NCI-H2227 (cell line): Measurements from ENCODE around the gene MYZAP.

Experiments
- DNase-seq: peaks from one replicate; lab custom pipeline; 2025; ENCODE audit not compliant: unreplicated experiment; lab: John Stamatoyannopoulos, UW

The MYZAP gene

DNA sequence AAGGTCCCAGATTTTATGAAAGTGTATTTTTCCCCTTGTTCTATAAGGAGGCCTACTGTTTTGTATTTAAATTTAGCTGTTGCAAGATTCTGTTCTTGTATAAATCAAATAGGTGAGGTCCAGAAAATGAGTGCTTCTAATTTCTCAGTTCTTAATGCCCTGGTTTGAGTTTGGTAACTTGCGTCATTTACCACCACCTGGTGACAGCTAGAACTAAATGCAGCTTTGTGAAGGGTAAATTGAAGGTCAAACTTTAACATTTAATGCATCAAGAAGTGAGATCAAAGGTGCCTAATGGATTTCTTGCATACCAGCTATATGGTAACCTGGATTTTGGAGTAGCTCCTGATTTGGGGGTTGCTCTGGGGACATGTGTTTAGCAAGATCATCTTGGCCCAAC lies 64.1 kb downstream of the MYZAP start:
- DNase-seq, result no peak

DNA sequence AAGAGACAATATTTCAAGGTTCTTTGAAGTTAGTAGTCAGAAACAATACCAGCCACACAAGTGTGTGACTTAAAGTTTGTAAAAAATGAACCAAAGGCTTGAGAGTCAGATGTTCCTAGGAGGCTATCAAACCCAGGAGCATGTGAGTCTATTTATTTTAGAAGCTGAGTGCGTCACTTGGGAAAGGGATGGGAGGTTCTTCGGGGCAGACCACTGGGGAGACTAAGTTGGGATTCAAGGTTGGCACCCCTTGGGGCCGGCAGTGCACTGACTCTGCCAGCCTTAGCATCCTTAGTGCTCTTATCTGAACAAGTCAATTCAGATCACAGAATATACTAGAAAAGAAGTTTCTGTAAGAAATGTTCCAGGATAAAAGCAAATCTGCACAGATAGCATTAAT lies 64.7 kb downstream of the MYZAP start:
- DNase-seq, result no peak

DNA sequence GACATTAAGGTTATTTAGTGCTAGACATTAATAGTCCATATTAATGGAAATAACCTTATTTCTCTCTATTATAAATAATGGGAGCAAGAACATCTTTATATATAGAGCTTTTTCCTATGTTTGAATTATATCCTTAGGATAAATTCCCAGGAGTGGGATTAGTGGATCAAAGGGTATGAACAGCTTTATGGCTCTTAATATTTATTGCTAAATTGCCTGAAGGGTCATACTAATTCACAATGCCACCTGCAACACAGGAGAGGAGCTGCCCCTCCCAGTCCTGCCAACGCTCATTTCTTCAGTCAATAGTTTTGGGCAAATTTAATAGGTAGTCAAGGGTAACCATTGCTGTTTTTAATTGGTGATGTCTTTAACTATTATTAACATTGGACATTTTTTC lies 65.9 kb downstream of the MYZAP start:
- DNase-seq, result no peak

DNA sequence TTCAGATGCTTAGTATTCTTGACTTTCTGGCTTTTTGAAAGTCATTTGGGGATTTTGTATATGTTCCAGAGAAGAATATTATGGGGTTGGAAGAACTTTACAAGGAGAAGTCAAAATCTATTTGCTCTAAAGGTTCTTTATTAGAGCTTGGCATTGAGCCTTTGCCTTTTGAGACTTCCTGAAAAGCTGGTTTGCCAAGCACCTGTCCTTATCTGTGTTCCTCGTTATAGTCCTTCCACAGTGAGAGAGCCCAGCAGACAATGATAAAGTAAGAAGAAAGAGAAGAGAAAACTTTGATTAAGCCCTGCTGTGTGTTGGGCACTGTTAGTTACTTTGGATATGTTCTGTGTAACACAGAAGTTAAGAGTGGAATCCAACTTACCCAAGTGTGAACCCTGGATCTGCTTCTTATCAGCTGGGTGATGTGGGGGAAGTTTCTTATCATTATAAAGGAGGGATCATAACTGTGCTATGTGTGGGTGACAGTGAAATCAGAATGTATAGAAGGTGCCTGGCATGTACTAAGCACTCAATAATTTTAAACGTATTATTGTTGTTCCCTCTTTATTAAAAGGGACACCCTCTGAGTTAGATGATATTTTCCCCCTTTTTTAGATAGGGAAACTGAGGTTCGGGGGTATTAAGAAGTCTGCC lies 70.5 kb downstream of the MYZAP start:
- no peak for DNase-seq

DNA sequence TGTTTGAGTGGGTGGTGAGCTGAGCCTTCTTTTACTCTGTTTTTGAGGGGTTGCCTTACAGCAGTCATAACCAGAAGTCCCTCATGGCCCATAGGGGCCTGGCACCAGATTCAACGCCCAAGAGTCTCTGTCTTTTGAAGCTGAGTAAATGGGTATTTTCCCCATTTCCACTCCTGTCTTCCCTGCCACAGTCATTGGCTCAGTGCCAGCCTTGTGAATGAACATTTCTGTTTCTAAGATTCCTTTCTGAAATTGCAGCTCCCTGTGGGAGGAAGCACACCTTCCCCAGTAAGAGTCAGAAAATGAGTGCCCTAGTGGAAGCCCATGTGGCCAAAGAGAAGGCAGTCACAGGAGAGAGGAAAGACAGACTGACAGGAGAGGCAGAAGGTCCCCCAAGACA lies 71.1 kb downstream of the MYZAP start:
- DNase-seq, result no peak

DNA sequence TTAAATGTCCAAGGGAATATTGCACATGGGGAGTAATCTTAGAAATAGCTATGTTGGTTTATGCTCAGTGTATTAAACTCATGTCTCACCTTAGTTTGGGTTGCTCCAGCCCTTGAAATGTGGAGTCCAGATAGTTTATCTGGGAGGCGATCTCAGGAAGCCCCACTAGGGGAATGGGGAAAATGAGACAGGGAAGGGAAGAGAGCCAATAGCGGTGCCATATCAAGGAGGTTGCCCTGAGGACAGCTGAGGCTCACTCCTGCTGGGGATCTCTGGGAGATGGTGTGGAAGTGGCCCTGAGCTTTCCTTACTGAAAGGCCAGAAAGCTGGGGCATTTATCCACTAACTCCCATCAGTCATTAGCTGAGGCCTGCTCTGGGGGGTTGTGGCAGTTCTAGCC lies 71.6 kb downstream of the MYZAP start:
- no peak for DNase-seq

DNA sequence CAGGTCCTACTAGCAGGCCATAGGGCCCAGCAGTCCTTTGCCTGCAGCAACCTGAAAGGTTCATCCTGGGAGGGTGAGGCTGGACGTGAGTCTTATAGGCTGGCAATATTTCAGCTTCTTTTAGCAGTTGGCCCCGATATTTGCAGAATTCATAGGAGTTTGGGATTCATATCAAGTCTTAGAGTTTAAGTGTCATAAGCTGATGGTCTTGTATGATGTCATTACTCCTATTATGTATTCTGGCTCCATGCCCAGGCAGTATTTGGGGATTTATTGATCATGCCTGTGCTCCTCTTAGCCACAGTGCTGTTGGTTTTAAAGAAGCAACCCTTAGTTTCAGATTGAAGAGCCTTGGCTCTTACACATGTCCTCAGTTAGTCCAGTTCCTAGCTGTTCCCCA lies 73.5 kb downstream of the MYZAP start:
- no peak for DNase-seq

DNA sequence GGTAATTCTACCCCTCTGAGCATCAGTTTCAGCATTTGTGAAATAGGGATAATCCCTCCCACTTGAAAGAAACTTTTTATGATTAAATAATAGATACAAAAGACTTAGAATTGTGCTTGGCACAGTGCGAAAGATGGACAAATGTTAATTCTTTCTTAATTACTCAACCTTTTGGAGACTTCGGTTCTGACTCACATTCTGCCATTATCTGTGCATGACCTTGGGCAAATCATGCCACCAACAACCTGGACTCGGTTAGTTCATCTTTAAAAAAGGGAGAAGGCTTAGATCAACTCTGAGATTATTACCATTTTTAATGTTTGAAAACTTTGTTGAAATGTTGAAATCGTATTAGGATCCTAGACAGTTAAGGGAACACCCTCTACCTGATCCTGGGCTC lies 74.2 kb downstream of the MYZAP start:
- DNase-seq, result no peak

DNA sequence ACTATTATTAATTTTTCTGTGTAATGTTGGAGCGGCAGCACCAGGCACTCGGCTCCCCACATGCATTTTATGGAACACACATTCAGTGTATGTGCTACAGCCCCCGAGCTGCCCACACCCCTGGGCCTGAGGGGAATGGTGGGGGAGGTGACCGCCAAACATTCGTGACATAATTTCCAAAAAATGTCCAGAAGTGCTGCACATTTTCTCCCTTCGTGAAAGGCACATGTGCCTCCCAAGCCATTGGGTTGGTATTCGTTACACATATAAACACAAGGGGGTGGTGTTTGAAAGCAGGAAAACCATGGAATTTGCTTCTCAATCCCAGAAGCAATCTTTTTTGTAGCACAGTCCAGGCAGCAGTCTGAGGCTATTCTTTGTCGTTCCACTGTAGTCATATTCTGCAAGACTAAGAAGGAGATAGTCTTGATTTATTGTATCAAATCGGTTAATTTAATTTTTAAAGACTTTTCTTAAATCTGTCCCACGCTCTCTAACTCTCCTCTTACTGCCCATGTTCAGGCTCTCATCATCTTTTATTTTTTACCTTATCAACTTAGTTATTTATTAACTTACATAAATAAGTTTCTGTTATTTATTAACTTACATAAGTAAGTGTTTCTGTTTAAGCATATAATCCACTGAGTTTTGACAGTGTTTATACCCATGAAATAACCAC lies 75.6 kb downstream of the MYZAP start:
- DNase-seq, result no peak

DNA sequence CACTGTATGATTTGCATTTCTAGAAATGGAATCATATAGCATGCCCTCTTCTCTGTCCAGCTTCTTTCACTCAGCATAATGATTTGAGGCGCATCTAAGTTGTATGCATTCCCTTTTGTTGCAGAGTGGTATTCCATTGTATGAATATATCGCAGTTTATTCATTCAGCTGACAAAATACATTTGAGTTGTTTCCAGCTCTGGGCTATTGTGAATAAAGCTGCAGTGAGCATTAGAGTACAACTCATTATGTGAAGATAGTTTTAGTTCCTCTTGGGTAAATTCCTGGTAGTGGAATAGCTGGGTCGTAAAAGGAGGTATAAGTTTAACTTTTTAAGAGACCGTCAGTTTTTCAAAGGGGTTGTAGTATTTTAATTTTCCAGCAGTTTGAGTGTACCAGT lies 76.3 kb downstream of the MYZAP start:
- no peak for DNase-seq

DNA sequence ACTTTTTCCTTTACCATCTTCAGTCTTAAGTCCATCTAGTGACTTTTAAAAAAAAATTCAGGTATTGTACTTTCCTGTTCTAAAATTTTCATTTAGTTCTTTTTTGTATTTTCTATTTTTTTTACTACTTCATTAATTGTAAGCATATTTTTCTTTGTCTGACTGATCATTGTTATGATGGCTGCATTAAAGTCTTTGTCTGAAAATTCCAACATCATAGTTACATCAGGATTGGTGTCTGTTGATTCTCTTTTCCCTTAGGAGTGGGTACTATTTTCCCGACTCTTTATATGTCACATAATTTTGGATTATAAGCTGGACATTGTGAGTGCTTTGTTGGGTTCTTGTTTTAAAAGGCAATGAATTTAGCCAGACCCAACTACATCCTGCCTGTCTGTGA lies 79.9 kb downstream of the MYZAP start:
- no peak for DNase-seq

DNA sequence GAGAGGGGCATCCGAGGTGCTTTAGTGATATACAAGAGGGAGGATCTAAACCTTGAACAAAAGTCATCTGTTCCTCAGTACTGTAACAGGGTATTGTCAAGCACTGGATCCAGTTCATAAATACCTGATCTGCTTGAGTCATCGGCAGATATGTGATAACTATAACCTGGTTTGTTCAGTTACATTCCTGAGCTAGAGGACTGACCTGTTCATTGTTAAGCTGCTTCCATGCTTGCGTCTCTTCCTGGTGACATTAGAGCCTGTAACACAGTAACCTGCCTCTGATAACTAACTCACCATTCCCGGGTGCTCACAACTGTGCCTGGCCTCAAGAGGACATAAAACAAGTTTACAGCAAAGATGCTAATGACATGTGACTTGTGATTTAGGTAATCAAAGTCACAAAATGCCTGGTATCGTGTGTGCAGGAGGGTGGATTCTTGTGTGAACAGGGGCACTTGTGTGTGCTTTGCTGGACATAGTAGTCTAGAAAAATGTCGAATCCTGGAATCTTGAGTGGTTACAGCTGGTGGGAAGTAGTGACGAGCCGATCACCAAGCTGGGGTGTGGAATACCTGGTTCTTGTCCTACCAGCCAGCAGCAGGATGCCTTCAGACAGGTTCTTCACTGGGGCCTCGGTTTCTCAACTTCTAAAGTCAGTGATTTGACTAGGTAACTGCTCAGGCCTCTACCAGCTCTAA lies 83.9 kb downstream of the MYZAP start:
- DNase-seq, result no peak

DNA sequence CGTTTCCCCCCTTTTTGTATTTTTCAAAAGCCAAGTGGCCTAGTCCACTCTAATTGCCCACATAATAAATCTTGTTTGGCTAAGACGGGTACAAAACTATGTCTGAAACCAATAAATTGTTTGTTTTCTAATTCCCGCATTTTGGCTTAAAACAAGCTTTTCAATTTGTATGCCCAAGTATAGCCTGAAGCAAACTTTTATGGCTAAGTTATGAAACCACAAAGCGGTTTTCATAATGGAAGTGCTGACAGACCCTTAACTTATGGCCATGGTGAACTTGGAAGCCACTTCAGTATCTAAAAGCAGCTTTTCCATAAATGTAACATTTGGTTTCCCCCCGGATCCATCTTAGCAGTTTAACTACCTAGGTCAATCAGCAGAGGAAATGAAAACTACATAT lies 84.9 kb downstream of the MYZAP start:
- no peak for DNase-seq

DNA sequence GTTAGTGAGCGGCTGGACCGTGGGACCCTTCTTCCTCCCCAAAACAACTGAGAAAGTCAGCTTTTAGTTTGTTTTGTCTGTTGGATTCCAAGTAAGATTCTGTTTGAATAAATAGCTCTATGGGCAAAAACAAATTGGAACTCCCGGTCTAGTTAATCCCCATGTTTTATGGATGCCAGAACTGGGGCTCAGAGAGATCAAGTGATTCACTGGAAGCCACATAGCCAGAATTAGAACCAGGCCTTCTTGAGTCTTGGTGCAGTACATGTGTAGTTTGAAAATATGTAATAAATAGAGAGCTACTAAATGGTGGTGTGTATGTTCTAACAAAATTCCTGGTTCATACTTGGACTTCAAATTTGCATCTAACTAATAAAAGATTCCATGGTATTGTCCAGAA lies 85.5 kb downstream of the MYZAP start:
- DNase-seq, result no peak

DNA sequence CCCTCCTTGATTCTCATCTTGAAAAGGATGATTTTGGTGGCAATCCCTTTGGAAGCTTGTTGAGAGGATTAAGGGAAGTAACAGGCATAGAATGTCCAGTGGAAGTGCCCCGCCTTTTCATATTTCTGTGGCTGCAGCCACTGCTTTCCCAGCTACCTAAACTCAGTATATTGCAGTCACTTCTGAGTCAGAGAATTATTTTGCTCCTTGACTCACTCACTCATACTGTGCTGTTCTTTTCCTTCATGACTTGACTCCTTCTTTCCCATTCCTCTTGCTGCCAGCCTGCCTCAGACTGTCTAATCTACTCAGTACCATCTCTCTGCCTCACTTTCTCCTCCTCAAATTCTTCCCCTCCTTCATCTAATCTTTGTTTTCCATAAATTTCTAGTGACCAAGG lies 88.3 kb downstream of the MYZAP start:
- no peak for DNase-seq

DNA sequence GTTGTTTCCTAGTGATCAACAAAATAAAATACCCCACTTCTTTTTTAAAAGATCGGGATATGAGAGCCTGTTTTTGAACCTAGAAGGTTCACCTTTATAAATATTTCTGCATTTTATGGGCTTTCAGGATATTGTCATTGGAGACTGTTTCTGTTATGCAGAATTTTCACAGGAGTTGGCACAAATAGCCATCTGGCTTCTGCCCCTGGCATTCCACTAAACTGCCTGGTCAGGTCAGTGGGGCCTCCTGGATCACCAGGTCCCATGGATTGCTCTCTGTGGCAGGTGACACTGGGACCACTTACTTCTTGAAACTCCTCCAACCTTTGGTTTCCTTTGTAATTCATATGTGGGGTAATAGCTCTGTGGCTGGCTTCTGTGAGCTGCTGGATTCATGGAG lies 89.3 kb downstream of the MYZAP start:
- DNase-seq, result no peak

DNA sequence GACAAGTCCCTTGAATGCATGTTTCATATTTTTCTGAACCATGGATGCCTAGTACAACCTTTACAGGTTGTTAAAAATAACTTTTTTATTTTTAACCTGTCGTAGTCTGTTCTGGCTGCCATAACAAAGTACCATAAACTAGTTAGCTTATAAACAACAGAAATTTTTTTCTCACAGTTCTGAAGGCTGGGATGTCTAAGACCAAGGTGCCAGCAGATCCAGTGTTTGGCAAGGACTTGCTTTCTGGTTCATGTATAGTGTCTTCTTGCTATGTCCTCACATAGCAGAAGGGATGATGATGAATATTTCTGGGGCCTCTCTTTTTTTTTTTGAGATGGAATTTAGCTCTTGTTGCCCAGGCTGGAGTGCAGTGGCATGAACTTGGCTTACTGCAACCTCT lies 91.8 kb downstream of the MYZAP start:
- DNase-seq, result no peak

DNA sequence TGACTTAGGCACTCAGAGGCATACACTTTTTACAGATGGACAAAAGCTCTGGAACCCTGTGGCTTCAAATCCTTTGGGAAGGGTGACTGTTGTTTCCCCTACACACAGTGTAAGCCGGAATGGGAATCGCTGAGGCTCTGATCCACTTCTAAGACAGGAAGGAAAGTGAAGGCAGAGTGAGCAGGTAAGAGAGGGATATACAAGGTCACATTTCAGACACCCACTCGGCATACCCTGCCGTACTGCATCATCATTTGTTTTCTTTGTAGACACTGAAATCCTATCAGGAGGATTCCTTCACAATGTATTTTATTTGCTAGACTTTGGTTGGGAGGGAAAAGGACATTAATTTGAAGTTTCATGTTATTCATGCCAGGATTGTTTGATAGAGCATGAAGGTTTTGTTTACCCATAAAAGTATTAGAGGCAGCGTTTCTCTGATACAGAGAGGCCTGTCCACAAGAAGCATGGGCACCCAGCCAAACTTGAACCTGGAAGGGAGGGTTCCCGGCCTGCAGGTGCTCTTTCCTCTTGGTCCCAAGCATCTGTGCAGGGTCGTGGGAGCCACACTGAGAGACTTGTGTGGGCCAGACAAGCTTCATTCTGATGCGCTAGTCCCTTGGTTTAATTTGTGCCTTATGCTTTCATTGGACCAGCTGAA lies 92.9 kb downstream of the MYZAP start:
- DNase-seq, result no peak

DNA sequence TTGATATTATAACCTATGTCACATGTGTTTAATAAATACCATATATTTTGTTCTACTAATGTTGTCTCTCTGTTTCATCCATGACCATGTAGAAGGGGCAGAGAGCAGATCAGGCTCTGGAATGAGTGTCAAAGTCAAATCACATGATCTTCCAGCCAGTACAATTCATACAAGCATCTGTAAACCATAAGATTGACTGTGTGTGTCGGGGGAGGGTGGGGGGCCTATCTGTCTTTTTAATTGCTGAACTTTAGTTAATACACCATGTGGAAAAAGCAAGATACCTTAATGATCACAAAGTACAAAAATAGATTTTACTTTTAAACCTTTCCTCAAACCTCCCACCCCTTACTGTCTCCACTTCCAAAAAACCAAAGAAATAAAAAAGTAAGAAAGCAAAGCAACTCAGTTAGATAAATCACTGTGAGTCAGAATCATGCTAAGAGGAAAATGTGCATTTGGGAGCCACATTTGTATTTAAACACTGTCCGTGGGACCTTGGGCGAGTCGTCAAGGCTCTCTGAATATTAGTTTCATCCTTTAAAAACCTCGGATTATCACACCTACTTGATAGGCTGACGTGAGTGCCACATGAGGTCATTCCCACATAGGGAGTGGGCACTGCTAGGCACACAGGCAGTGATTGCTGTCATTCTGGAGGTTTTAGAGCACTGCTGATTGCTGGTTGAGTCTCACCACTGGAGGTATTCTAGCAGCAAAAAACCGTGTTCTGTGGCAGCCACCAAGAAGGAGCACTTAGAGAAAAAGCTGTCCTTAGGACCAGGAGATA lies 93.8 kb downstream of the MYZAP start:
- no peak for DNase-seq

DNA sequence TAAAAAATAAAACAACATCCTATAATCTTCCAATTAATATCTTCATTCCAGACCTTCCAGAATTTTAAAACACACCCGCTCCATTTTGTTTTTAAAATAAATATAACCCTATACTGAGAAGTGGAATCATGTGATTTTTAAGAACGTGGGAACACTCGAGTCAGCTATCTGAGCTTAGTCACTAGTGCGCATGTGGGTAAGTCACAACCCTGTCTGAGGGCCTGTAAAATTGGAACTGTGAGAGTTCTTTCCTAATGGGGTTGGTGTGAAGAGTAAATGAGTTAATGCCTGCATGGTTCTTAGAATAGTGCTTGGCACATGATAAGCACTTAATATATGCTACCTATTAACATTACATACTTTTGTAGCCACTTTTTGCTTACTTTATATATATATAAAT lies 95.0 kb downstream of the MYZAP start:
- no peak for DNase-seq

DNA sequence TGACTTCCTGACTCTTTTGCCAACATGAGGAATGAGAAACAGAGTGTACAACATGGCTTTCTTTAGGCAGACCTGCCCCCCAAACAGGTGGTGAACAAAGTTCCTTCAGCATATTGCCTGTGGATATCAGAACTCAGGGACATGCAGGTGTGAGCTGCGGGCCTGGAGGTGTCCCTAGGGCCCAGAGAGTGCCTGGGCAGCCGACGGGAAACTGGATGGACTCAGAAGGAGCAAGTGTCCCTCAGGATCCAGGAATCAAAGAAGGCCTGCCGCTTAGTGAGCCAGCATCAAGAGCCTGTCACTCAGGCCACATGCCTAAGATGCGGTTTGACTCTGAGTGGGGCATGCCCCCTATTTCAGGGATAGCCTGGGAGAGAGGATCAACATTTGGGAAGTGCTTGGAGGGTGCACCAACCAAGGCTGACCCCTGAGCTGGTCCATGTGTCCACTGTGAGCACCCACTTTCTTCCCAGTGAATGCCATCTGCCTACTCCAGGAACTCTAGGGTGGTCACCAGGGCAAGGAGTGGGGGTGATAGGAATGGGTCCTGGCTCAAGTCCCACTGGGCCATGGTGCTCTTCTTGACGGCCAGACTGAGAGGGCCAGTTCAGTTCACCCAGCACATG lies 98.8 kb downstream of the MYZAP start:
- no peak for DNase-seq
